OCI-LY3 (cell line): ENCODE measurements around the gene ZNF277.

Experiments used
- H2AFZ ChIP-seq: fragments of 200-600, 300-600 bp; shearing (Covaris generic); 2 replicates; pipeline ENCODE4 v1.6.0; 2014; ENCODE audit warnings: antibody characterized with exemption, low read depth, low read length
- H3K27ac ChIP-seq: fragments of 200-600, 300-600 bp; sonication (generic); 2 replicates; pipeline ENCODE4 v1.5.1; 2014; ENCODE audit warnings: mild to moderate bottlenecking, low read length, moderate library complexity, mixed read lengths
- H3K27me3 ChIP-seq: fragments of 200-600, 300-600 bp; sonication (generic); 2 replicates; pipeline ENCODE4 v1.6.1; 2014; ENCODE audit warnings: low read depth, low read length, mixed read lengths
- H3K36me3 ChIP-seq: fragments of 200-600, 300-600 bp; sonication (generic); replicated peaks from 2 replicates; pipeline ENCODE3; 2014; ENCODE audit warnings: low read depth, low read length, mixed read lengths
- H3K4me1 ChIP-seq: fragments of 300-600, 200-600 bp; sonication (generic); 2 replicates; pipeline ENCODE4 v1.6.1; 2014; ENCODE audit warnings: low read length, mixed read lengths
- H3K4me2 ChIP-seq: fragments of 200-600, 300-600 bp; sonication (generic); 2 replicates; pipeline ENCODE4 v1.6.1; 2014; ENCODE audit warnings: low read length, mixed read lengths
- H3K4me3 ChIP-seq: fragments of 300-600, 200-600 bp; sonication (generic); 2 replicates; pipeline ENCODE4 v1.5.1; 2014; ENCODE audit warnings: antibody characterized with exemption, mild to moderate bottlenecking, low read length, moderate library complexity
- H3K79me2 ChIP-seq: fragments of 300-600, 200-600 bp; shearing (Covaris generic); 2 replicates; pipeline ENCODE4 v1.6.1; 2014; ENCODE audit warnings: mild to moderate bottlenecking, low read length, mixed read lengths
- H3K9ac ChIP-seq: fragments of 300-600, 200-600 bp; shearing (Covaris generic); 2 replicates; pipeline ENCODE4 v1.6.0; 2014; ENCODE audit warnings: mild to moderate bottlenecking, low read length, moderate library complexity
- H3K9me3 ChIP-seq: fragments of 200-600, 300-600 bp; shearing (Covaris generic); 2 replicates; pipeline ENCODE4 v1.6.1; 2014; ENCODE audit warnings: low read length, mixed read lengths; ENCODE audit not compliant: insufficient read depth
- H4K20me1 ChIP-seq: fragments of 200-600, 300-600 bp; sonication (generic); 2 replicates; pipeline ENCODE4 v1.6.1; 2016; ENCODE audit warnings: low read length, mixed read lengths; ENCODE audit not compliant: insufficient read depth
- EZH2phosphoT487 ChIP-seq: fragments of 200-600 bp; shearing (Covaris generic); IDR thresholded peaks from 2 replicates; pipeline ENCODE4 v1.6.1; 2018; ENCODE audit warnings: antibody characterized with exemption, mixed run types, low read depth
- TF ChIP-seq, protein P1 (sequence below): fragments of 200-600, 300-600 bp; sonication (generic); IDR thresholded peaks from 2 replicates; pipeline ENCODE4 v1.5.1; 2014; ENCODE audit warnings: antibody characterized with exemption, low read length, low read depth

The ZNF277 gene

GRCh38 chr7:112233048-112233697, 26.7 kb downstream of the ZNF277 start:
- Histone ChIP-seq H3K27me3 (no peaks in the 10 kb centered on the region), H4K20me1 (no peaks in the 10 kb centered on the region), H3K4me2 (no peak overlapping the region), H3K4me3 (no peak overlapping the region), H2AFZ (no peak overlapping the region), H3K4me1 (no peaks in the 10 kb centered on the region), H3K79me2 (0 out of 2 replicates have a peak, but pooled peaks cover 3% of the 10 kb centered on the region), H3K36me3 (no peaks in the 10 kb centered on the region), H3K9me3 (no peaks in the 10 kb centered on the region), H3K9ac (no peak overlapping the region), H3K27ac (no peak overlapping the region)
- no peak for TF ChIP-seq EZH2phosphoT487
- TF ChIP-seq, protein P1, sequence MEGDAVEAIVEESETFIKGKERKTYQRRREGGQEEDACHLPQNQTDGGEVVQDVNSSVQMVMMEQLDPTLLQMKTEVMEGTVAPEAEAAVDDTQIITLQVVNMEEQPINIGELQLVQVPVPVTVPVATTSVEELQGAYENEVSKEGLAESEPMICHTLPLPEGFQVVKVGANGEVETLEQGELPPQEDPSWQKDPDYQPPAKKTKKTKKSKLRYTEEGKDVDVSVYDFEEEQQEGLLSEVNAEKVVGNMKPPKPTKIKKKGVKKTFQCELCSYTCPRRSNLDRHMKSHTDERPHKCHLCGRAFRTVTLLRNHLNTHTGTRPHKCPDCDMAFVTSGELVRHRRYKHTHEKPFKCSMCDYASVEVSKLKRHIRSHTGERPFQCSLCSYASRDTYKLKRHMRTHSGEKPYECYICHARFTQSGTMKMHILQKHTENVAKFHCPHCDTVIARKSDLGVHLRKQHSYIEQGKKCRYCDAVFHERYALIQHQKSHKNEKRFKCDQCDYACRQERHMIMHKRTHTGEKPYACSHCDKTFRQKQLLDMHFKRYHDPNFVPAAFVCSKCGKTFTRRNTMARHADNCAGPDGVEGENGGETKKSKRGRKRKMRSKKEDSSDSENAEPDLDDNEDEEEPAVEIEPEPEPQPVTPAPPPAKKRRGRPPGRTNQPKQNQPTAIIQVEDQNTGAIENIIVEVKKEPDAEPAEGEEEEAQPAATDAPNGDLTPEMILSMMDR: no peak

- Histone ChIP-seq H3K36me3 (no peaks in the 10 kb centered on the region), H3K9ac (no peak overlapping the region), H3K9me3 (no peaks in the 10 kb centered on the region), H2AFZ (no peak overlapping the region), H3K79me2 (0 out of 2 replicates have a peak, but pooled peaks cover 3% of the 10 kb centered on the region), H4K20me1 (no peaks in the 10 kb centered on the region), H3K4me2 (no peak overlapping the region), H3K27me3 (no peaks in the 10 kb centered on the region), H3K27ac (no peak overlapping the region), H3K4me1 (no peaks in the 10 kb centered on the region), H3K4me3 (no peak overlapping the region)
- TF ChIP-seq EZH2phosphoT487: no peak
- TF ChIP-seq, protein P1: no peak
Measured at GRCh38 chr7:112234147-112234546, 27.7 kb downstream of the ZNF277 start.

GRCh38 chr7:112236597-112236996, 30.1 kb downstream of the ZNF277 start:
- Histone ChIP-seq H3K4me1 (no peaks in the 10 kb centered on the region), H3K27me3 (no peaks in the 10 kb centered on the region), H3K79me2 (0 out of 2 replicates have a peak, but pooled peaks cover 3% of the 10 kb centered on the region), H3K4me3 (no peak overlapping the region), H3K9ac (no peak overlapping the region), H3K27ac (no peak overlapping the region), H3K9me3 (no peaks in the 10 kb centered on the region), H3K36me3 (no peaks in the 10 kb centered on the region), H3K4me2 (no peak overlapping the region), H2AFZ (no peak overlapping the region), H4K20me1 (no peaks in the 10 kb centered on the region)
- TF ChIP-seq EZH2phosphoT487: no peak
- TF ChIP-seq, protein P1: no peak

DNA sequence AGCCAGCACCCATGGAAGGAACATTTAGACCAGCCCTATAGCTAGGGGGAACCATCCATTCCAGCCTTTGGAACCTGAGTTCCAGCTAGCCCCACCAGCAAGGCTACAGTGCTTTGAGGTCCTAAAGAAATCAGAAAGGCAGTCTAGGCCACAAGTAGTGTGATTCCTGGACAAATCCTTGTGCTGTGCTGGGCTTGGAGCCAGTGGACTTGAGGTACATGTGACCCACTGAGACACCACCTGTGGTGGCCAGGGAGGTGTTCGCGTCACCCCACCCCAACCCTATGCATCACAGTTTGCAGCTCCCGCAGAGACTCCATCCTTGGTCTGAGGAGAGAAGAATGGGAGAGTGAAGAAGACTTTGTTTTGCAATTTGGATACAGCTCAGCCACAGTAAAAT, 31.8 kb downstream of the ZNF277 start:
- no peaks in the 10 kb centered on the region for H3K36me3 ChIP-seq
- no peaks in the 10 kb centered on the region for H3K27me3 ChIP-seq
- no peaks in the 10 kb centered on the region for H4K20me1 ChIP-seq
- no peaks in the 10 kb centered on the region for H3K9me3 ChIP-seq
- no peak overlapping the region for H3K4me2 ChIP-seq
- no peak for TF ChIP-seq EZH2phosphoT487
- TF ChIP-seq, protein P1: no peak
- no peak overlapping the region for H3K4me3 ChIP-seq
- no peaks in the 10 kb centered on the region for H3K79me2 ChIP-seq
- no peak overlapping the region for H2AFZ ChIP-seq
- no peak overlapping the region for H3K27ac ChIP-seq
- no peaks in the 10 kb centered on the region for H3K4me1 ChIP-seq
- H3K9ac ChIP-seq: no peak overlapping the region
